HG03442 (cell line): ENCODE results near the gene EMID1.

Experiments
- ATAC-seq: cut with Tn5 transposase; IDR thresholded peaks from one replicate; pipeline ENCODE4 v1.9.1; 2021; ENCODE audit warnings: mild to moderate bottlenecking, moderate library complexity; ENCODE audit not compliant: unreplicated experiment

The EMID1 gene

DNA sequence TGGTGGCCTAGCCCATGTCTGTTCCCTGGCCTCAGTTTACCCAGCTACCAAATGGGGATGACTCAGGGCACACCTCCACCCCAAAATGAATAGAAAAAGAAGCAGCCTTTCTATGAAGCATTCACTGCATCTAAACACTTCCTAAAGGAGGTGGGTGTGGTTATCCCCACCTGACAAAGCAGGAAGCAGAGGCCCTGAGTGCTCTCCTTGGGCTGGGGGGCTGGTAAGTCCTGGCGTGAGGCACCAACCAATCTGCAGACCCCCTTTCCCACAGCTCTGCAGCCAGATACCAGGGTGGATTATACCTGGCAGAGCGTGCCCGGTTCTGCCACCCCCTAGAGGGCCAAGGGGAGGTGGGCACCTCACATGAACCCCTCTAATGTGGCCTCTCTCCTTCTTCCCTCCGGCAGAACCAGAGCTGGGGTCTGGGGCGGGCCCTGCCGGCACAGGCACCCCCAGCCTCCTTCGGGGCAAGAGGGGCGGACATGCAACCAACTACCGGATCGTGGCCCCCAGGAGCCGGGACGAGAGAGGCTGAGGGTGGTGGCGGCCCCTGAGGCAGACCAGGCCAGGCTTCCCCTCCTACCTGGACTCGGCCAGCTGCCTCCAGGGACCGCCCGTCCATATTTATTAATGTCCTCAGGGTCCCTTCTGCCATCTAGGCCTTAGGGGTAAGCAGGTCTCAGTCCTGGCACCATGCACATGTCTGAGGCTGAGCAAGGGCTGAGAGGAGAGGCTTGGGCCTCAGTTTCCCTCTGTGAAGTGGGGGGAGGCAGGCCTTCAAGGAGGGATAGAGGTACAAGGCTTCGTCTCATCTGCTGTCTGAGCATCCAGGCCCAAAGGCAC, 52.9 kb downstream of the EMID1 start:
- ATAC-seq = no peak

DNA sequence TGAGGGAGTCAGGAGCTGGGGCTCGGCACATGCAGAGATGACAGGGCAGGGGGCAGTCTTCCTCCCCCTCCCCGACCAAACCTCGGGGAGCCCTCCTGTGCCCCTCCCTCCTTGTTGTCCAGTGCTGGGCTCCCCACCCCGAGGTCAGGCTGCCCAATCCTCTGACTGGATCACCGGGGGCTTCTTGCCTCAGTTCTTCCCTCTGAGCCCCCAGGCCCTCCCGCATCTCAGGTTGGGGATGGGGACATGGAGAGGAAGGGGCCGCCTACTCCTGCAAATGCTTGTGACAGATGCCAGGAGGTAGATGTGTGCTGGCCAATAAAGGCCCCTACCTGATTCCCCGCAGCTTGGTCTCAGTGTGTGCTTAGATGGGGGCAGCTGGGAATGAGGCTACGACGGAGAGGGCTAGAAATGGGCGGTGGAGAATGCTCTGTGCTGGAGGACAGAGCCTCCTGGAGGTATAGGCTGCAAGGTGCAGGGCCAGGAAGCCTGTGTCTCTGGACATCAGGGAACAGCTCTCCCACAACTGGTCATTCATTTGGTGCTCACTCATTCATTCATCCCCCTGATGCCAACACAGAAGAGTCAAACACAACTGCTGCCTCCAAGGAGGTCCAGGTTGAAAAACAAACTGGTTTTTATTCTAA, 53.7 kb downstream of the EMID1 start:
- no peak for ATAC-seq

DNA sequence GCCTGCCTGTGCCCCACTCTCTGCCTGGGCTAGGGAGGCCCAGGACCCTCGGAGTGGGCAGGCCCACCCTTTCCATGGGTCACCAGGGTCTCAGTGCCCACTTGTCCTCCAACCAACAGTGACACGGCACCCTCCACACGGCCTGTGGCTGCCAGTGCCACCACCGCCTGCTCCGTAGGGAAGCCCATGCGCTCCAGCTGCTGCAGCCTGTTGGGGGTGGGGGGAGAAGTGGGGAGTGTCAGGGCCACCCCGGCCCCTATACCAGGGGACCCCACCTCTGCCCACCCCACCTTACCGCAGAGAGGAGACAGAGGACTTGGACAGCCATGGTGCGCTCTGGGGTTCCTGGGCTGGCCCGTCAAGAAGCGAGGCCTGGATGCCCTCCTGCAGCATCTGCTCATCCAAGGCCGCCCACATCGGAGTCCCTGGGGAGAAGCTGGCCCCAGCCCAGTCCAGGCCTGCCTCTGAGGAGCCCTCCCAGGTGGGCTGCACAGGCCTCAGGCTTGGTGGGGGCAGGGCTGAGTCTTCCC, 54.4 kb downstream of the EMID1 start:
- ATAC-seq = no peak

DNA sequence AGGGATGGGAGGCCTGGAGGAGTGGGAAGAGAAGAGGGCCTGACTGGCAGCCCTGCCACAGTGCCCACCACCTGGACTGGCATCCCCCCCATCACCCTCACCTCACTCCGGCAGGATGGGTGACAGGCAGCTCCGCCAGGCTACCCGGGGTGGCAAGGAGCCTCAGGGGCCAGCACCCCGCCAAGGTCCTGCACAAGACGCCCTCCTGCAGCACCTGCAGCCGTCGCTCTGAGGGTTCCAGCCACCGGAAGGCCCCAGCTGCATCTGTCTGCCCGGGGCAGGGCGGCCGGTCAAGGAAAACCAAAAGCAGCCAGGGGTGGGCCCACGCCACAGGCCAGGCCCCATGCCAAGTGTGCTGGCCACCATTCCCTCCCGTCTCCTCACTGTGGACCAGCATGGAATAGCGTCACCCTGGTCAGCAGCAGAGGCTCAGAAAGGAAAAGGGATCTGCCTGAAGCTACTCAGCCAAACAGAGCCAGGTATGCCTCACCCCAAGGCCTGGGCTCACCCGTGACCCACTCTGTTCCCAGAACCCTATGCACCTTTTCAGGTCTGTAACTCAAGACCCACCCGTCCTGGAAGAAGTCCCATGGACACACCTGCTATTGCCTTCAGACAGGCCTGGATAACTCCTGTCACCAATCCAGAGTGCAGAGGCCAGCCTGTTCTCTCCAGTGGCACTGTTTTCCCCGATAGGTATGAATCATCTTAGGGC, 55.1 kb downstream of the EMID1 start:
- ATAC-seq = no peak

DNA sequence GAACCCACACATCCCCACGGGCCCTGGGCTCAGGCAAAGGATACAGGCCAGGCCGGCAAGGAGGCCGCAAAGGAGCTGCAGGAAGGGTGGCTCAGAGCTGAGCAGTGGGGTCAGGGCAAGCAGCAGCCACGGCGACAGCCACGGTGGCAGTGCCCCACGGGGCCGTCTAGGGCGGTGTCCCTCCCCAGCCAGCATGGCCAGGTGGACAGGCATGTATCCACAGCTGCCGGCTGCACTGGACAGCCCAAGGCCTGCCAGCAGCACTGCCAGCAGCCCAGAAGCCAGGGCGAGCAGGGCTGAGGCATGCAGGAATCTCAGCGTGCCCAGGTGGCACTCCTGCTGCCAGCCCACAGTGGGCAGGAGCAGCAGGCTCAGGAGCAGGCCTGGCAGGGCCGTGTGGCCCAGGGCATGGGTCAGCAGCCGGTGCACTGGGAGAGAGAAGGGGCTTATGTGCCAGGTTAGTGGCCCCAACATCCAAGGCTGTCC, 58.1 kb downstream of the EMID1 start:
- no peak for ATAC-seq

DNA sequence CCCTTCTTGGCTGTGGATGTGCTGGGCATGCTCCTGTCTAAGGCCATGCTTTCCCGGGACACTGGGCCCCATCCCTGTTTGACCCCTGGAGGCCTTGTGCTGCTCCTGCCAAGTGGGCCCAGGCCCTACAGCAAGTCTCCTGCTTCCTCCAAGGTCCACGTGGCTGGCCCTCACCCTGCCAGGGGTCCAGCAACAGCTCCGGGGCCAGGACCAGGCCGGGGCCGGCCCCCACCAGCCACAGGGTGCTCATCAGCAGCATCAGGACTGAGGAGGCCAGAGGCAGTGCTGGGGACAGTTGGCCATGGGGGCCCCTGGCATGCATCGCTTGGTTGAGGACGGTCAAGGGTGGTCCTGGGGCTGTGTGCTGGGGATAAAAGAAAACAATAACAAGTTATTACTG, 59.6 kb downstream of the EMID1 start:
- ATAC-seq = no peak

DNA sequence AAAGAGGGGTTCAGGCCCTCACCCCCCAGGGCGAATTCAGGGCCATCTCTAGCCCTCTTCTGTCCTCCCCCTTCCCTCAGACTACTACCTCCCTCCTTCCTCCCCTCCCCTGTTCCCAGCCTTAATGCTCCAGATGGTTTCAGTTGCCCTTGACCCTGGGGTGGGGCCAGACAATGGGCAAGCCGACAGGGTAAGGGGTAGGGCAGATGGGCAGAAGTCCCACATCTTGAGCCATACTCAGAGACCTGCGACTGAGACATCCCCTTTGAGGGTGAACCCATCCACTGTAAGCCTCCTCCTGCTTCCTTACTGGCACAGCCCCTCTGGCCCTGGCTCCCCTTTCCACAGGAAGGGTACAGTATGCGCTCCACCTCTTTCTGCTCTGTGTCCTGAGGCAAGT, 60.2 kb downstream of the EMID1 start:
- ATAC-seq = no peak

DNA sequence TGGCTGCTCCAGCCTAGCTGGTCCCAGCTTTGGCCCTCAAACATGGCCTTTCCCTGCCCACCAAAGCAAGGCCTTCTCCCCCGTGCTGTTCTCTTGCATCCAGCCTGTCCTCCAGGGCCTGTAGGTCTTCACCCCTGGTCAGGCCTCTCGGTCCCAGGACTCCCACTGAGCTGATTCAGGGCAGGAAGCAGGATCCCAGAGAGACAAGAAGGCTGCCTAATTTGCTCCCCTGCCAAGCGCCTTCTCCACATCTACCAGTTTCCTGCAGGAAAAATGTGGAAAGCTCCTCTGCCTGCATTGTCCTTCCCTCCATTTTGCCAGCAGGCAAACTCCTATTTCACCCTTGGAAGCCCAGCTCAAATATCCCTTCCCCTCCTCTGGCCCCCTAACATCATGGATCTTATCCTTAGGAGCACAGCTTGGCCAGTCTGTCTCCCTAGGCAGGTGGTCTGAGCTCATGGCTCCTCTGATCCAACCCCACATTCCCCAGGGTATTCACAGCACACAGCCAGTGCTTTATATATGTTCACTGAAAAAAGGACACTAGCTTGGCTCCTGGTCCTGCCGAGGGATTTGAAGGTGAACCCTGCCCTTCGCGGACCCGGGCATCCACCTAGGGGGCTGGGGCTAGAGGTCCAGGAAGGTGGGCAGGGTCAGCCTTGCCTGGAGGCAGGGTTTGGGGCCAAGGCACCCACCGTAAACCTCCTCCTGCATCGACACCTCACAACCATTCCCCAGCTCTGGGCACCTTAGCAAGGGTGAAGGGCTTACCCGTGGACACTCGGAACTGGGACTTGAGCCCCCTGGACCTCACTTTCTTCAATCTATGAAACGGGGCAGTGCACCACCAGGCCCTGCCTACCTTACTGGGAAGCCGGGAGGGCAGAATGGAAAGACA, 61.1 kb downstream of the EMID1 start:
- no peak for ATAC-seq

DNA sequence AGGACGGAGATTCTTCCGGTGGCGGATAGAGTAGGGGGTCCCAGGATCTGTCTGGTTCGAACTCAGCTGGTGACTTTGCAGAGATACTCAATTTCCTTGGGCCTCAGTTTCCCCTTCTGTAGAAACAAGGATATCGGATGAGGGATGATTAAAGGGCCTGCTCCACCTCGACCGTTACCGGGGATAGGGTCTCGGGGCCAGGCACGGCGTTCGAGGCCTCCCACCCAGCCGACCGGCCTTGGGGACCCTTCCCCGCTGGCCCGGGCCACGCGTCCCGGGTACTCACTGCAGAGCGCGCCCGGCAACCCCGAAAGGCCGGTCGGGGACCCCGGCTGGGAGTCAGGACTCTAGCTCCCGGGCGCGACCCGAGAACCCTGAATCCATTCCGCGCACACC, 61.8 kb downstream of the EMID1 start:
- ATAC-seq = no peak

DNA sequence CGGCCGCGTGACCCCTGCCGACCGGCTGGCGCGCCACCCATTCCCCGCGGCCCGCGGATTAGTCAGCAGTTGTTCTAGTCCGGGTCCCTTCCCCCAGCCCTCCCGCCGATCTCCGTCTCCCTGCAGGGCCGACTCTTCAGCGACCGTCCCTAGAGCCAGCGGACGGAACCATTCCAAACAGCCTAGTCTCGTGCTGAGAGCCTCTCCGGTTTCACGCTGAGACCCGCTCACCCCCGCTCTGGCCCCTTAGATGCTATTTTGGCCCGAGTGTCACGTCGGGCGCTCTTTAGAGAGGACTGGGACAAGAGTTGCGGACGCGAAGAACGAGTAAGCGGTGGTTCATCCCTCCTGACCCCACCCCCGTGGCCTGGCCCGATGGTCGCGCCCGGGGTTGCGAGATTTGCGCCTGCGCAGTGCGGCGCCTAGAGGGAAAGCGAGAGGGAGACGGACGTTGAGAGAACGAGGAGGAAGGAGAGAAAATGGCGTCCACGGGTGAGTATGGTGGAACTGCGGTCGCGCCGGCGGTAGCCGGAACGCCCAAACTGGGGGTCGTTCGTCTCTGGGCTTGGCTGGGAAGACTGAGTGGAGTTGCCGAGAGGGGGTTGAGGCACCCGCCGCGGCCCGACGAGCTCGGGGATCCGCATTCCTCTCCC, 62.3 kb downstream of the EMID1 start, which contains the start of the genes EWSR1 and RHBDD3:
EWSR1 (plus strand) TSS at position 411 of the 653 bp plus-strand sequence; CDS start at position 480, 69 bp downstream.
RHBDD3 (minus strand) TSS at position 124 of the 653 bp plus-strand sequence. CDS start 2,355 bp downstream, outside the sequence.
- peak; percentile 76 for ATAC-seq

DNA sequence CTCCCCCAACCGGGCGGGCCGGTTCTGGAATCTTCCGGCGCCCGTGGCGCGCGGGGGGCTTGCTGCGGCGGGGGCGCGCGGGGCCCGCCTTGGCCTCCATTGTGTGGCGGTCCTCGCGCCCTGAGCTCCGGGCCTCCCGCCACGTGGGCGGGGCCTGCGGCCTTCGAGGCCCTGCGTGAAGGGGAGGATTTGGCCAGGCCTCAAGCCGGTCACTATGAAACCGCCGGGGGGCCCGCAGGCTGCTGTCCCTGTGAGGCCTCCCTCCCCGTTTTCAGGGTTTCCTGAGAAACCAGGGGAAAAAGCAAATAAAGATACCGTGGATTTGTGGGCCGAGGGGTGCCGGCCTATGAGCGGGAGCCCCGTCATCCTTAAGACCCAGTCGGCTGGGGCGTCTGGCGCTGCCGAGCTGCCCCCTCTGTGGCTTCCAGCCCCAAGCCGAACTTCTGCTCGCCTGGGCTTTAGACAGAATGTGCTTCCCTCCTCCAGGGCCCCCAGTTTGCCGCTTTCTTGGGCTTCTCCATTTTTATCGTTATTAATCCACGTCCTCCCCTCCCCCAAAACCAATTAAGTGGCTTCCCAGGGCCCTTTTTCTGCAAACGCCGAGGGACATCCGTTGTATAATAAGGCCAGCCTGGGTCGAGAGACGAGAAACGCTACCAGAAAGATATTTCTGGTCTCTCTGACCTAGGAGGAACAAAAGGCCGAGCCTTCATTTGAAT, 63.0 kb downstream of the EMID1 start:
- ATAC-seq = peak; percentile 15

DNA sequence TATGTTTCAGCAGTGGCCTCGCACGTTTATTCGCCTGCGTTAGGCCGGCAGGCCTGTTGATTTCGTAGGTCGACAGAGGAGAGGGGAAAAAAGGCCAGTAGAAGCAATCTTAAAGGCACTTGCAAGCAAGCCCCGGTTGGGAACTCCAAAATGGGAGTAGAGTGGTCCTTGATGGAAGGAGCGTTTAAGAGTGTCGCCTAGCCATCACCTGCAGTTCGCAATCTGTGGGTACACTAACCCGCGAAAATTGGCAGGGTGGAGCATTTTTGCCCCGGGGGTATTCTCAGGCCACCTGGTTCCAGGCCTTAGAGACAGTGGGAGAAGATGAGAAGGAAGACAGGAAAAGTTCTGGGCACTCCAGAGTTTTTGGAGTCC, 63.5 kb downstream of the EMID1 start:
- no peak for ATAC-seq

DNA sequence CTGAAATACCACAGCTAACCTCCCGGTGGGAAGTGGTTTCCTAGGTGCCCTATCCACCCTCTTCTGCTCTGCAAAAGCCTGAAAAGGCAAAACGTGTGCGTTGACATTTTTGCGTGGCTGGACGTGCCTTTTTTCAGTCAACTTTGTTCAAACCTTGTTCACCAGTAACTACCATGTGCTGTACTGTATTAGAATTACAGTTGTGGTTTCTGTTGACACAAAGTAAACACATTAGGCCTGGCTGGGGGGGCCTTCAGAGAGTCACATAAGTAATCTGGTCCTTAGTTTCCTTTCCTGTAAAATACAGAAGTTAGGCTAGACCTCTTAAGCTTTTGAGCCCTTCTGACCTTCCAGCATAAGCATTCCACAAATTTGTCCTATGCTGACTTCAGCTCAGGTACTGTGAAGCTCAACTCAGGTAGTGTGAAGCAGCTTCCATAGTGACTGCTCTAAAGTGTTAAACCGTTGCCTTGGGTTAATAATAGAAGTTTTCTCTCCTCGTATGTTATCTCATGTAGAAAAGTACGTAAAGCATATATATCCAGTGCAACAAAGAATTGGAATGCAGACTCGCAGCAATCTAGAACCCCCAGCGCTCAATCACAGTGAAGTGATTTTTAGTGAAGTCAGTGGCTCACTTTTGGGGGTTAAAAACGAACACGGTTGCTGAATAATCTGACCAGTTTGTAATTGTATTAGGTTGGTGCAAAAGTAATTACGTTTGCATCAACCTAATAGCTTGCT, 64.2 kb downstream of the EMID1 start:
- no peak for ATAC-seq

DNA sequence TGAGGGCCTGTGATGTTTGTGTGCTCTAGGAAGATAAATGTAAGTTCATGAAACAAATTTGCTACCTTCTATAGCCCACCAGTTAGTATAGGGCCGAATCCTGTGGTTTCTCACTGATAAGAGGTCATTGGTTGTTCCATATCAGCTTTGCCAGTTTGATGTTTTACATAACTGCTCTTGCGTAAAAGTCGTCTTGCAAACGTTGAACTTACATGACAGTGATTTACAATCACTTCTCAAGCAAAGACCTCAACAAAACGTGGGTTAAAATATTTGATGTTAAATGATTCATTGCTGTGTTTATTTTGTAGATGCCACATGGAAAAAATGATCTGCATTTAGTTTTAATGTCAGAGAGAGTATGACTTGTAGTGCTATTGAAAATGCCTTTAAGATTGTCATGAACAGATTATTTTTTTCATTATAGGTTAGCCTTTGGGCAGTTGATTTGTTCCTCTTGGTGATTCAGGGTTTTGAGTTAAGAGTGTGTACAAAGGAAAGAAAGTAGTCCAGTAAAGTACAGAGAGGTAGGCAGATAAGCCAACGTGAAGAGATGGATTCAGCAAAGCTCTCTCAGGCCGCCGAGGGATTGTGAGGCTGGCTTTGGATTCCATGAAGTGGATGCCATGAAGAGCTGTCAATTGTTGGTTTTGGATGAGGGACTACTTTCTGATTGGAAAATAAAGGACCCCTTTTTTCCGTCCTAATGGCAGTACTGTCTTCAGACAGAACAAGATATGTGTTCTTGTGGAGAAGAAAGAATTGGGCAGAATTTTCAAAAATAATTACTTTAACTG, 65.0 kb downstream of the EMID1 start:
- no peak for ATAC-seq

DNA sequence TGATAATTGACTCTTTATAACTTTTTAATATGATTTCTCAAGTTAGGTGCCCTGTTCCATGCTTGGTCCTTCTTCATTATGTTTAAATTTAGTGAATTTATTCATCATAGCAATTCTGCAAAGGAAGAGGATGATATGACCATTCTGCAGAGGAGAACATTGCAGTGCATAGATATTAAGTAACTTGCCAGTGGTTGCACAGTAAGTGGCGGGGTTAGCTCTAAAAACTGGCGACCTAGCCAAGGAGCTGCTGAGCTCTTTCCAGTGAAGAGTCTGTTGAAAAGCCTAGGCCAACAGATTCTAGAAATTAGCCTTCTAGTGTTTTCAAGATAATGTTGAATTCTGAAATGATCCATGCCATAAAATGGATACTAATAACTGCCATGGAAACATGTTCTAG, 66.9 kb downstream of the EMID1 start:
- ATAC-seq = no peak

DNA sequence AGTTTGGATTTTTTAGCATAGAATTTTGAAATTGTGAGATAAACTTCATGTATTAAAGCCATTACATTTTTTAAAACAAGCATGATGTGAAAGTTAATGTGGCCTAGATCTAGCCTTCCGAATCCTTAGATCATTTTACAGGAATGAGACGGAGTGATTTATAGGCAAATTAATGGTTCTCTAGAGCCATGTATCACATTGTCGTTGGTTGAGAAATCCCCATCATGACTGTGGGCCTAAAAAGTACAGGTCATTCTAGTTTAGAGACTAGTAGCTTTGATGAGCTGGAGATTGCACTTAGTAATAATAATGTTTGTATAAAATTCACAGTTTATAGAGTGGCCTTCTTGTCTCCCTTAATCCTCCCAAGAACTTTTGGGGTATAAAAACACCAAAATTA, 69.5 kb downstream of the EMID1 start:
- no peak for ATAC-seq

DNA sequence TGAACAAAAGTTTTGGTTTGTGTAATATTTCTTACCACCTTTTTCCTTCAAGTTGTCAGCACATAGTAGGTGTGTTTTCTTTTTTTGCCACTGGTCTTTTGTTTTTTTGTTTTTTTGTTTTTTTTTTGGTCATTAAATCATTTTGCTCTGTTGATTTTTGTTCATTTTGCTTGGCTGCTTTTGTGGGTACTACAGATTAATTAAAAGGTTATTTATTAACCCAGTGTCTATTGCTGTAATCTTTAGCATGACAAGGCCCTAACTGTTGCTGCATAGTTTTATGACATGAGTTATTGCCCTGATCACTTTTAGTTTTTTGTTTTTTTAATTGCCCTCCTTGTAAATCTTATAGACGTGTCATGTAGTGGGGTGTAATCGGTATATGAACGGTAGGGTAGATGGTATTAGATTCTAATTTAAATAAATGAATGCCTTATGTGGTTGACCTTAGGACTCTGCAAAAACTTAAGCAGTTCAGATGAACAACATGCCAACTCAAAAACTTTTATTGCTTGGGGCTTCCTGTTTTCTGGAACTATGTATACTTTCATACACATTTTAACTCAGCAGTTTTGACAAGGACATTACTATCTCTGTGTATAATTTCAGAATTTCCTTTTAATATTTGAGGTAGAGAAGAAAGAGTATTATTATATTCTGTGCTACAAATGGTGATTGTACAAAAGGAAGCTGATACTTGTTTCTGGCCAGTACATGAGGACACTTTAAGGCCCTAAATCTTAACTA, 70.3 kb downstream of the EMID1 start:
- no peak for ATAC-seq
